Measurements from ENCODE around the gene RFC1. TPM values are rescaled to one million over a fixed set of nuclear protein-coding genes. Genes with fewer than 3 reads are reported as not detected.
"Not testable (repeated sequence)": the region's sequence is repeated elsewhere in the genome, so short reads cannot be mapped to it uniquely, and the experiment has no call there.

Gene RFC1
- total RNA-seq, 1 experiment from 2014 or later = 56.8 TPM

GRCh38 chr4:39362827-39363226 lies 3.3 kb downstream of the RFC1 start:
- Mint-ChIP-seq H3K27me3 (ENCODE audit: low read depth) (peaks cover 17% of the 10 kb centered on the region), H3K4me1 (peaks cover 11 to 17% of the 10 kb centered on the region in 2 experiments), H3K4me3 (no peak overlapping the region), H3K27ac (no peak overlapping the region), H3K36me3 (ENCODE audit: insufficient read depth in 1 of 3, low read depth in 3 of 3) (peaks cover 0 to 10% (median 2%) of the 10 kb centered on the region in 3 experiments; a peak in 4 of 7 replicates), H3K9me3 (peaks cover 0 to 6% of the 10 kb centered on the region in 2 experiments; a peak in 2 of 5 replicates)
- Histone ChIP-seq H2AK5ac (ENCODE audit: insufficient read length, low read length) (no peak overlapping the region), H3K4me2 (ENCODE audit: insufficient read depth, insufficient read length, low read length) (no peak overlapping the region), H3K79me2 (ENCODE audit: insufficient read depth, low read length) (peaks cover 35% of the 10 kb centered on the region; the same call in 1 of the 2 replicates), H4K5ac (ENCODE audit: insufficient read length, low read depth, low read length) (no peak overlapping the region), H3K56ac (ENCODE audit: insufficient read length, low read depth, low read length) (no peak overlapping the region), H3K27me3 (ENCODE audit: insufficient read depth, low read length) (peaks cover 3% of the 10 kb centered on the region; the same call in 1 of the 2 replicates), H3K4ac (ENCODE audit: low read depth, low read length) (no peak overlapping the region), H2AFZ (ENCODE audit: low read length) (no peak overlapping the region), H4K8ac (replicated peaks; ENCODE audit: insufficient read length, low read depth, low read length) (no peak overlapping the region), H4K20me1 (ENCODE audit: control insufficient read depth, insufficient read depth, insufficient read length) (no peaks in the 10 kb centered on the region), H3K23me2 (ENCODE audit: insufficient read length, low read depth, low read length, poor library complexity, severe bottlenecking) (no peaks in the 10 kb centered on the region), H4K91ac (ENCODE audit: insufficient read length, low read depth, low read length) (no peak overlapping the region), H2BK15ac (ENCODE audit: low read depth, low read length) (no peak overlapping the region), H3K79me1 (ENCODE audit: insufficient read depth, low read depth, low read length, poor library complexity, severe bottlenecking) (peaks cover 3% of the 10 kb centered on the region), H2BK12ac (ENCODE audit: insufficient read length, low read depth, low read length) (no peak overlapping the region), H2BK20ac (ENCODE audit: low read depth, low read length, poor library complexity, severe bottlenecking) (no peak overlapping the region), H3T11ph (ENCODE audit: low read length) (no peak overlapping the region), H3K23ac (ENCODE audit: insufficient read length, low read depth, low read length) (no peak overlapping the region), H3K27ac (ENCODE audit: insufficient read length, low read depth, low read length) (no peak overlapping the region), H3K14ac (ENCODE audit: insufficient read depth, low read length) (no peak overlapping the region), H3K18ac (ENCODE audit: insufficient read length, low read depth, low read length) (no peak overlapping the region), H3K4me1 (ENCODE audit: insufficient read depth, low read length) (no peaks in the 10 kb centered on the region), H3K9me3 (ENCODE audit: control insufficient read depth, low read depth, low read length) (no peaks in the 10 kb centered on the region), H3K9ac (ENCODE audit: extremely low read depth, insufficient read length, low read length) (no peak overlapping the region), H2BK5ac (ENCODE audit: insufficient read length, low read length) (no peak overlapping the region), H2BK120ac (ENCODE audit: low read depth, low read length, poor library complexity, severe bottlenecking) (no peak overlapping the region)
- no CpG with 5 or more reads among the region's 3 CpGs for WGBS (ENCODE audit: extremely low coverage, insufficient read length, low lambda C conversion rate)
- no peak for DNase-seq
- no peak for TF ChIP-seq CTCF (conservative IDR thresholded peaks at IDR 0.05)

- H3K9ac ChIP-seq (ENCODE audit: extremely low read depth, insufficient read length, low read length); H2AFZ ChIP-seq (ENCODE audit: low read length); H2BK20ac ChIP-seq (ENCODE audit: low read depth, low read length, poor library complexity, severe bottlenecking); H3K14ac ChIP-seq (ENCODE audit: insufficient read depth, low read length); H3K27me3 ChIP-seq (ENCODE audit: insufficient read depth, low read length); H2BK120ac ChIP-seq (ENCODE audit: low read depth, low read length, poor library complexity, severe bottlenecking); H3K27ac ChIP-seq (ENCODE audit: insufficient read length, low read depth, low read length); H3K23me2 ChIP-seq (ENCODE audit: insufficient read length, low read depth, low read length, poor library complexity, severe bottlenecking); H3K36me3 Mint-ChIP-seq (ENCODE audit: insufficient read depth in 1 of 3, low read depth in 3 of 3); H3K4me2 ChIP-seq (ENCODE audit: insufficient read depth, insufficient read length, low read length); H3K4ac ChIP-seq (ENCODE audit: low read depth, low read length); H3K4me1 ChIP-seq (ENCODE audit: insufficient read depth, low read length); H4K8ac ChIP-seq (replicated peaks; ENCODE audit: insufficient read length, low read depth, low read length); H2AK5ac ChIP-seq (ENCODE audit: insufficient read length, low read length); H4K5ac ChIP-seq (ENCODE audit: insufficient read length, low read depth, low read length); H3K27me3 Mint-ChIP-seq (ENCODE audit: low read depth); DNase-seq; H2BK5ac ChIP-seq (ENCODE audit: insufficient read length, low read length); H3K9me3 Mint-ChIP-seq; H3K4me3 Mint-ChIP-seq; H3K79me1 ChIP-seq (ENCODE audit: insufficient read depth, low read depth, low read length, poor library complexity, severe bottlenecking); H3K18ac ChIP-seq (ENCODE audit: insufficient read length, low read depth, low read length); H3K27ac Mint-ChIP-seq; H4K20me1 ChIP-seq (ENCODE audit: control insufficient read depth, insufficient read depth, insufficient read length); H3K9me3 ChIP-seq (ENCODE audit: control insufficient read depth, low read depth, low read length); H3K56ac ChIP-seq (ENCODE audit: insufficient read length, low read depth, low read length); H3K23ac ChIP-seq (ENCODE audit: insufficient read length, low read depth, low read length); H2BK12ac ChIP-seq (ENCODE audit: insufficient read length, low read depth, low read length); H2BK15ac ChIP-seq (ENCODE audit: low read depth, low read length); H4K91ac ChIP-seq (ENCODE audit: insufficient read length, low read depth, low read length); H3T11ph ChIP-seq (ENCODE audit: low read length): not testable (repeated sequence)
- H3K79me2 ChIP-seq (ENCODE audit: insufficient read depth, low read length) = peaks cover 32% of the 10 kb centered on the region; the same call in 1 of the 2 replicates
- WGBS (ENCODE audit: extremely low coverage, insufficient read length, low lambda C conversion rate) = no CpG with 5 or more reads among the region's 4 CpGs
- peaks cover 9 to 16% of the 10 kb centered on the region in 2 experiments for H3K4me1 Mint-ChIP-seq
Measured at GRCh38 chr4:39360611-39361010, 5.6 kb downstream of the RFC1 start.
